Mesothelial cell of epicardium (in vitro differentiated cells): ENCODE data around the gene LRIG1. TPM values are rescaled to one million over a fixed set of nuclear protein-coding genes. Genes with fewer than 3 reads are reported as not detected.

Experiments
- DNase-seq, 2 experiments: peaks; one replicate each; pipeline ENCODE4 v3.0.0; 2021; ENCODE audit warnings: low spot score in 2 of 2; ENCODE audit not compliant: unreplicated experiment in 2 of 2
- H3K27ac Mint-ChIP-seq: 2 replicates; pipeline ENCODE4 v1.8.0; 2021; ENCODE audit warnings: mixed read lengths
- H3K27me3 Mint-ChIP-seq: 2 replicates; pipeline ENCODE4 v1.8.0; 2021; ENCODE audit warnings: low read depth, mixed read lengths
- H3K36me3 Mint-ChIP-seq: 2 replicates; pipeline ENCODE4 v1.8.0; 2021; ENCODE audit warnings: mixed read lengths
- H3K4me1 Mint-ChIP-seq: 2 replicates; pipeline ENCODE4 v1.8.0; 2021; ENCODE audit warnings: mixed read lengths
- H3K4me3 Mint-ChIP-seq: 2 replicates; pipeline ENCODE4 v1.8.0; 2021; ENCODE audit warnings: mild to moderate bottlenecking, moderate library complexity, mixed read lengths
- H3K9me3 Mint-ChIP-seq: 2 replicates; pipeline ENCODE4 v1.8.0; 2021; ENCODE audit warnings: mixed read lengths
- CTCF ChIP-seq: fragments of 200-600 bp; sonication (generic); IDR thresholded peaks from one replicate; pipeline ENCODE4 v1.5.0; 2021; ENCODE audit warnings: antibody characterized with exemption; ENCODE audit not compliant: unreplicated experiment
- total RNA-seq: library from RNA; stranded (reverse); gene quantifications from 3 replicates; pipeline ENCODE4 v1.2.1, GENCODE V29; 2021

LRIG1 gene
- total RNA-seq, 1 donor from 2014 or later, result 5.5 TPM

GRCh38 chr3:66452303-66453011 is 48.4 kb downstream of the LRIG1 start:
- Mint-ChIP-seq H3K4me3 (no peak overlapping the region), H3K27ac (no peak overlapping the region), H3K4me1 (peaks cover 6% of the 10 kb centered on the region), H3K27me3 (peaks cover 7% of the 10 kb centered on the region), H3K36me3 (no peaks in the 10 kb centered on the region), H3K9me3 (no peaks in the 10 kb centered on the region)
- DNase-seq, result no peak
- no peak for TF ChIP-seq CTCF

GRCh38 chr3:66451766-66452165 is 49.1 kb downstream of the LRIG1 start:
- Mint-ChIP-seq H3K4me1 (peaks cover 6% of the 10 kb centered on the region), H3K27ac (no peak overlapping the region)

GRCh38 chr3:66450390-66451022 is 50.3 kb downstream of the LRIG1 start:
- TF ChIP-seq CTCF, result no peak
- Mint-ChIP-seq H3K4me1 (peaks cover 6% of the 10 kb centered on the region), H3K9me3 (no peaks in the 10 kb centered on the region), H3K27ac (no peak overlapping the region), H3K27me3 (peaks cover 7% of the 10 kb centered on the region), H3K4me3 (no peak overlapping the region), H3K36me3 (no peaks in the 10 kb centered on the region)
- no peak for DNase-seq

More at GRCh38 chr3:66451766-66452165, 49.1 kb downstream of the LRIG1 start:
- no peak for TF ChIP-seq CTCF
- Mint-ChIP-seq H3K4me3 (no peak overlapping the region), H3K9me3 (no peaks in the 10 kb centered on the region), H3K36me3 (no peaks in the 10 kb centered on the region), H3K27me3 (peaks cover 7% of the 10 kb centered on the region)
- DNase-seq, result no peak

GRCh38 chr3:66449411-66449974 is 51.3 kb downstream of the LRIG1 start:
- no peak for DNase-seq
- H3K4me3 Mint-ChIP-seq, result no peak overlapping the region
- H3K9me3 Mint-ChIP-seq, result no peaks in the 10 kb centered on the region
- H3K27ac Mint-ChIP-seq, result no peak overlapping the region
- no peak for TF ChIP-seq CTCF
- H3K27me3 Mint-ChIP-seq, result peaks cover 7% of the 10 kb centered on the region
- peaks cover 6% of the 10 kb centered on the region for H3K4me1 Mint-ChIP-seq
- H3K36me3 Mint-ChIP-seq, result no peaks in the 10 kb centered on the region

- Mint-ChIP-seq H3K4me1 (peaks cover 30% of the 10 kb centered on the region), H3K9me3 (no peaks in the 10 kb centered on the region), H3K27me3 (peaks cover 2% of the 10 kb centered on the region), H3K4me3 (no peak overlapping the region), H3K27ac (no peak overlapping the region), H3K36me3 (no peaks in the 10 kb centered on the region)
- DNase-seq, result no peak
- no peak for TF ChIP-seq CTCF
These were observed 56.6 kb downstream of the LRIG1 start for GRCh38 chr3:66444146-66444644.
